Cortex of kidney (tissue), 1 donor: ENCODE data around the gene TRIP10.

Source experiments
- DNase-seq: peaks from one replicate; lab custom pipeline; 2025; lab: John Stamatoyannopoulos, UW

The TRIP10 gene

DNA sequence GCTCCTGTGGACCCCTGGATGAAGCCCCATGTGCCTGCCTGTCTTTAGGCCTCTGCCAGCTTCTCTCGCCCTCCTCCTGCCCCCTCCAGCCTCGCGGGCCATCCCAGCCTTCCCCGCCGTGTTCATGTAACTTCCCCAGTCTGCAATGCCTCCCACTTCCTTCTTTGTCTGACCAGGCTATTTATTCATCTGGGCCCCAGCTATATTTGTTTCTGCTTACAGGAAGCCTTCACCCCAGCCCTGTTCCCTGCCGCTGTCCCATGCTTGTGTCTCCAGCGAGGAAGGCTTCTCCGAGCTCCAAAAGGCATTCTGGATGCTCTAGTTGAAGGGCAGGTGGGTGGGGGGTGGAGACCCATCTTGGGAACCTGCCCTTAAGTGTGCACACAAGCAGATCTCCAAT is 11.1 kb upstream of the TRIP10 start:
- no peak for DNase-seq

DNA sequence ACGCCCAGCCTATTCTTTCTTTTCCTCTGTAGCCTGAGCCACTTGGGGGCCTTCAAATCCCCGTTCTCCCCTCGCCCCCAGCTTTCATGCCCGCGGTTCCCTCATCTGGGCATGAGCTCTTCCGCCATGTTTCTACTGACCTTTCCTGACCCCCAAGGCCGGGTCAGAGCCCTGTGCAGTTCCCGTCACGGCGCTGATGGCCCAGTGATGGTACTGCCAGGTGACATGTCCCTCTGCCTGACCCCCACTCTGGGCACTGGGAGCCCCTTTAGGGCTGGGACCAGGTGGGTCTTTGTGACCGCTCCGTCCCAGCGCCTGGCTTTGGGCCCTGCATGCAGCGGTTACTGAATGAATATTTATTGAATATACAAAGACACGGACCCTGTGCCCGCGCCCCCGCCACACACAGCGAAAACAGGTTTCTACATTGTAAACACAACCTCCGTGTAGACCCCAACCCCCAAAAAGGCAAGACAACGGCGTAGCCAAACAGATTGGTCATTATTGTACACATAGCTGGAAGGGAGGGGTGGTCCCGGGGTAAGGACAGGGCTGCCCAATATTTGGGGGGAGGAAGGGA is 9.8 kb upstream of the TRIP10 start:
- DNase-seq = no peak

DNA sequence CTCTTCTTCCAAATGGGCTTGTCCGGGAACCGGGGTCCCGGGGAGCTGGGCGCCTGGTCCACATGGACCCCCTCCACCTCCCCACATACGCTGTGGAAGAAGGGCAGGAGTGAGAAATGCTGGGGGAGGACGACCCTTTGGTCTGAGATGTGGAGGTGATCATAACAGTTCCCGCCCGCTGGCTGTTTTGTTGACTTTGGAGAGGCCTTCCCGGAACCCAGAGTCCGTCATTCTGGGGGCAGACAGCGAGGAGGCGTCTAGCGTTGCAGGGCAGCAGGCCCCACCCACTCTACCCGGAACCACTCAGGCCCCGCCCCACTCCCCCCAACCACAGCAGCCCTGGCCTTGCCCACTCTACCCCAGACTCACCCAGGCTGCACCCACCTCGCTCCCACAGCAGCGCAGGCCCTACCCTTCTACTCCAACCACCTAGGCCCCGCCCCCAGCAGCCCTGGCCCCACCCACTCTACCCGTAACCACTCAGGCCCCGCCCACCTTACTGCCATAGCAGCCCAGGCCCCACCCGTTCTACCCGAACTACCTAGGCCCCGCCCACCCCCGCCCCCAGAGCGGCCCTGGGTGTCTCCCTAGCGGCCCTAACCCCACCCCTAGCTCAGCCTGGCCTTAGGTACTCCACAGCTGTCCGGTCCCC is 9.2 kb upstream of the TRIP10 start:
- DNase-seq = no peak

DNA sequence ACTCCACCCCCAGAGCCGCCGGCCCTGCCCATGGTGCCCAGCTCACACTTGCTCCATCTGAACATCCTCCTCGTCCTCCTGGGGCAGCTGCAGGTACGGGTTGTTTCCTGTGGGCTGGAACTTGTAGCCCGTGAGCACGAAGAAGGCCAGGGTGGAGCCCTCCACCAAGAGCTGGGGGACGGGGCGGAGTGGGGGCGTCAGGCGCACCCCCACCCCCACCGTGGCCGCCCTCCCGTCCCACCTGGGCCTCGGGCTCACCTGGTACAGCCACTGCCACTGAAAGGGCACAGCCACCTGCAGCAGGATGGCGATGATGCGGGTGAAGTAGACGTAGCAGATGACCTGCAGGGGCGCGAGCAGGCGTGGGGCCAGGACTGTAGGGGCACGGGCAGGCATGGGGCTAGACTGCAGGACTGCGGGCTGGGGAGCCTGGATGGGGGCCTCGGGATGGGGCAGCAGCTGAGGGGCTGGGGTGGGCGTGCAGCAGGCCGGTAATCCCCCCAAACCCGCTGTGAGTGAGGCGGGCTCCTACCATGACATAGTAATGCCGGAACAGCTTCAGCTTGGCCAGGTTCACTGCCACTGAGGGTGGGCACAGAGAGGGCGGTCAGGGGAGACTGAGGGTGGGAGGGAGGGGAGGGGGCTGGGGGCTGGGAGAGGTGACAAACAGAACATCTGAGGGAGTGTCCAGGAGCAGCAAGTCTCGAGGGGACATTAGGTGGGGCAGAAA is 8.4 kb upstream of the TRIP10 start:
- no peak for DNase-seq

DNA sequence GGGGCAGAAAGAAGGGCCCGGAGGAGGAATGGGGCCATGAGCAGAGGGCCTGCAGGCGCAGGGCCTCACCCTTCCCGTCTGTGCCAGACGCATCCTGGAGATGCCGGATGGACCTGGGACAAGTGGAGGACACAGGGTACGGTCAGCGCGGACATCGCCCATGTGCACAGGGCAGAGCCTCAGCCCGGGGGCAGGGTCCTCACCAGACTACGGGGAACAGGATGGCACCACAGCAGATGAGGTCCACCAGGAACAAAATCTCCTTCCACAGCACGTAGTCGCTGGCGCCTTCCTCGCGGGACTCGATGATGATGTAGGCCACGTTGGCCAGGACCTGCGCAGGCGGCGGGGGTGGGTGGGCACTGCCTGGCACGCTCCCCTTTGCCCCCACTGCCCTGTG is 7.7 kb upstream of the TRIP10 start:
- no peak for DNase-seq

DNA sequence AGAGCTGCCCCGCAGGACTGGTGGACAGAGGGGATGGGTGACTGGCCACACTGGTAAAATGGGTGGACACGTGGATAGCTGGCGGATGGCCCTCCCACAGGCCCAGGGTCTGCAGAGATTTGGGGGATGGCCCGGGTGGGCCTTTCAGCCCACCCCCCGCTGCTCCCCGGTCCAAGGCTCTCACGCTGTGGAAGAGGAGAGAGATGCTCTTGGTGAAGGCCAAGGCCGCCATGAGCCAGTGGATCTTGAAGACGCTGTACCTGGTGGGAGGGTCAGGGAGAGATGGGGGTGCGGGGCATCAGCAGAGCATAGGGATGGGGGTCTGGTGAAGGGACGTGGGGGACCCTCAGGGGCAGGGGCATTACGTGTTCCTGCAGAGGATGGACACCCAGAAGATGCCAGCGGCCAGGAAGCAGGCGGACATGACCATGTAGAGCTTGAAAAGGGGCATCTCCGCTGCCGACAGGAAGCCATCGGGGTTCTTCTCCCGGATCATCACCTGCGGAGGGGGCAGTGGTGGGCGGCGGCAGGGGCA is 6.6 kb upstream of the TRIP10 start:
- no peak for DNase-seq

DNA sequence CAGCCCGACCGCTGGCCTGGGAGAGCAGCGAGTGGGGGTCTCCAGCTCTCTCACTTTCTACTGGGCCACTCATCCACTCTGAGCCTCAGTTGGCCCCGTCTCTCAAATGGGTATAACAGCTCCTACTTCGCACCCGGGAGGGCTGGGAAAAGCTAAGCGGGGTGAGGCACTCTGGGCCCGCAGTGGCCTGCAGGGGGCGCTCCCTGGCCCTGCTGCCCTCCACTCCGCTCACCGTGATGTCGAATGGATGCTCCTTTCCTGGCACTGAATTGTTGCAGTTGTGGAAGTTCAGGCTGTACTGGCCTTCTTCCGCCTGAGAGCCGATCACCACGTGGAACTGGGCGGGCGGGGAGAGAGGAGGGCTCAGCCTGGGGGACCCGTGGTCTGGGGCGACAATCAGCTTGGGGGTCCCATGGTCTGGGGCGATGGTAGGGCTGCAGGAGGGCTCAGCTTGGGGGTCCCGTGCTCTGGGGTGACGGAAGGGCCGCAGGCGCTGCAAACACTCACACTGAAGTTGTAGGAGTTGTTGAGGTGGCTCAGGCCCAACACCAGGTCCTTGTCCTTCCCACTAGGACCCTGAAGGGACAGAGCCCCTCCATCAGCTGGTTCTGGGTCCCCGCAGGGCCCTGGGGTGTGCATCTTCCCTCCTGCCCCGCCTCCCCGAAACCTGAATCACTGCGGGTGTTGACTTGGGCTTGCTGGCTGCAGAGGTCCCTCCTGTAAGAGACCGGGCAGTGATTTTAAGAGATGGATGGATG is 6.0 kb upstream of the TRIP10 start:
- no peak for DNase-seq

- no peak for DNase-seq
Observed at GRCh38 chr19:6734096-6734696, 5.3 kb upstream of the TRIP10 start.

DNA sequence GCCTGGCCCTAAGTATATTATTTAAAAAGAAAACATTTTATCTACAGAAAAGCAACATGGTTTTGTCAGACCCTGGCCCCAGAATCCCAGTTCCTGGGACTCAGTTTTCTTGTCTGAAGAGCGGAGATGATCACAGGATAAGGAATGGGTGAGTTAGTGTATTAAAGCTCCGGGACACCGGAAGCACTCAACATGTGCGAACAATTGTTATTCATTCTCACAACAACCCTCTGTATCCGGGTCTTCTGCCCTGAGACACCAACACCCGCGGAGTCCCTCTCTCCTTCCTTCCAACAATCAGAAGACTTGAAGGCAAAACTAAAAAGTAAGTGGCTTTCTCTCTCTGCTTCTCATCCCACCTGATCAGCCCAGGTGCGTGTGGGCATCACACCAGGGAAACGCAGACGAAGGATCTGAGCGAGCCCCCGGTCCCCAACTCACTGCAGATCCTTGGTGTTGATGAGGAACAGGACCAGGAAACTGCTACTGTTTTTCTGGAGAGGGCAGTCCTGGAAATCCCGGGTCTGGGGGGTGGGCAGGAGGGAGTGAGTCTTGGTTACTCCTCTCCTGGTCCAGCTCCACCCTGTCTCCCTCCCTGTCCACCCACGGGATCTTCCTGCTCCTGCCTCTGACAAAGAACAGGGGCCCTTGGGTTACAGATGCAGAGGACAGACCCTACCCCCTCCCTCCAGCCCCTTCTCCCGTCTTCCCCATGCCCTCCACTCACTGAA is 4.1 kb upstream of the TRIP10 start:
- no peak for DNase-seq

DNA sequence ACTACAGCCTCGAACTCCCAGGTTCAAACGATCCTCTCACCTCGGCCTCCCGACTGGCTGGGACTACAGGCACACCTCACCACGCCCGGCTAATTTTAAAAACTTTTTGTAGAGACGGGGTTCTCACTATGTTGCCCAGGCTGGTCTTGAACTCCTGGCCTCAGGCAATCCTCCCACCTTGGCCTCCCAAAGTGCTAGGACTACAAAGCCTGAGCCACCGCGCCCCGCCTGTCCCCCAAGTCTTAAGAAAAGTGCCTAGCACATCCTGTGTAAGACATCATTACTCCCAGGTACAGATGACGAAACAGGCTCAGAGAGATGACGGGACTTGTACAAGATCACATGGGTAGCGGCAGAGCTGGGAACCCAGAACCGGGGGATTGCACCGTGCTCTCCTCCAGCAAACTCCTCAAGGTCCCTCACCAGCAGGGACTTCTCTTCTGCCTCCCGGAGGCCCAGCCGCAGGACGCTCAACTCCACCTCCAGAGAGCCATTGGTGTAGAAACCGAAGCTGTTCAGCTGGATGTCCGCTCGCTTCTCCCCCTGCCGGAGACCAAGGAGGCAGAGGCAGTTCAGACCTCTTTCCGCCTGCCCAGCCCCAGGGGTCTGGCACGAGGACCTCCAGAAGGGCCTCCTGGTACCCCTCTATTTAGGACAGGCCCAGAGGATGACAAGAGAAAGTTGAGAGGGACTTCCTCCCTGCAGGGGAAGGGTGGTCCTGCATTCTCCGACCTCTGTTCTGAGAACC is 3.1 kb upstream of the TRIP10 start:
- DNase-seq = no peak

DNA sequence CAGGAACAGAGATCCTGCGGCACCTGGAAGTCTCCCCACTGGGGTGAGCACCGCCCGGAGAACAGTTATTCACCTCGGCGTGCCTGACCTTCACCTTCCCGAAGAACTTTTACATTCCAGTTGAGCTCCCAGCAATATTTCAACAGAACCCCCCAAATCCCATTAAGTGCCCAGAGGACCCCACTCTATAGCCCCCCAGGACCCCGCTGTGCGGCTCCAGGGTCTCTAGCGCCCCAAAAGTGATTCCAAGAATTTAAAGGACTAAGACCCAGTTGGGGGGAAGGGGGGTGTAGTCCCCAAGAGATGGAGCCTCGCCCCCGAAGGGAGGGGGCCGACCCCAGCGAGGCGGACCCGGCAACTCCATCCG is 2.6 kb upstream of the TRIP10 start:
- DNase-seq = no peak

DNA sequence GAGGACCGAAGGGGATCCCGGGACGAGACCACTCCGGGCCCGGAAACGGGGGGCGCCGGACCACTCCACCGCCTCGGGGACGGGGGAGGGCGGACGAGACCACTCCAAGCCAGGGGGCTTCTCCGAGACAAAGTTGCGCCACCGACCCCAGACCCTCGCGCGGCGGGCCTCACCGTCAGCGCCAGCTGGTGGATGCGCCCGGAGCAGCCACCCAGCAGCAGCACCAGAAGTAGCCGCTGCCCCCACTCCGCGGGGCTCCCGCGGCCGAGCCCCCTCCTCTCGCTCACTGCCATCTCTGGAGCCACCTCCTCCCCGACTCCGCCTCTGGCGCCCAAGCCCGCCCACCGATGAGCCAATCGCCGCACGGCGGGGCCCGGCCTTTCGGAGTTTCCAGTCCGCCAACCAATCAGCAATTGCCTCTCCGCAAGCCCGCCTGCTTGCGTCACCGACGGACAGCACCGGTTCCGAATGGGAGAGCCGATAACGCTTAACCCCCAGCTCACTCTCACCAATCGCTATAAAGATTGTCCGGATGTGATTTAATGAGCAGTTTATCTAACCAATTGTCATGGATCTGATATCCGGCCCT is 2.1 kb upstream of the TRIP10 start, which contains the start of gene GPR108:
Gene GPR108 (minus strand): TSS at position 297 of the 589 bp plus-strand sequence. CDS start 4 bp downstream, at position 293.
- peak; percentile 96 for DNase-seq

DNA sequence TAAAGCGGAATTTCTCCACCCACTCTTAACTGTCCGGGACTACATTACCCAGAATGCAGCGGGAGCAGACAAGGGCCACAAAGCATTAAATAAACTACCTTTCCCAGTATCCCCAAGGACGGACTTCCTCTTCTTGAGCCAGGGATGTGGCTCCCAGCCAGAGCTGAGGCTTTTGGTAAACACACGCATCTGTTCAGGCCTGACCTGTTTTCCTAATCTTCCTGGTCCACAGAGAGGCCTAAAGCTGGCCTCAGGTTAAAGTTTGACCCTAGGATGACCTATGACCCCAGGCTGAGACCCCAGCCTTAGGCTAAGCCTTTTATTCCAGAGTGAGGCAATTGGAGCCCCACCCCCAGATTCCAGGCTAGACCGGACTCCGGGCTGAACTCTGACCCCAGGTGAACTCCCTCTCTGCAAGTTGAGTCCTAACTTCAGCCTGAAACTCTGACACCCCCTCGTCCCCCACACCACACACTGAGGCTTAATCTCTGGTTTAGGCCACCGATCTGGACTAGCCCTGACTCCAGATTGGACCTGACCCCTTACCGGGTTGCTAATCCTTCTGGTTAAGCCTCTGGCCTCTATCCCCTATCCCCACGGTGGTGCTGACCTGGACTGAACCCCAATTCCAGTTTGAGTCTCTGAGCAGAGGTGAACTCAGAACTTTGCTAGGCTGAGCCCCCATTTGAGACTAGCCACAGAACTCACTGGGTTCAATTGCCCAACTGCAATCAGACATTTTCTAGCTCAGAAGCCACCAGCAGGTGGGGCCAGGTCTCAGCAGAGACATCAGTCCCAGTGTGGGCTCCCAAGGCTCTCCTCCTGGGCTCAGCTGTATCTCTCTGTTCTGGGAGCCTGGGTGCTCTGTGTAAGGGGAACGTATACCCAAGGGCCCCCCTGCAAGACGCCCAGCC is 1.4 kb upstream of the TRIP10 start:
- DNase-seq = no peak

DNA sequence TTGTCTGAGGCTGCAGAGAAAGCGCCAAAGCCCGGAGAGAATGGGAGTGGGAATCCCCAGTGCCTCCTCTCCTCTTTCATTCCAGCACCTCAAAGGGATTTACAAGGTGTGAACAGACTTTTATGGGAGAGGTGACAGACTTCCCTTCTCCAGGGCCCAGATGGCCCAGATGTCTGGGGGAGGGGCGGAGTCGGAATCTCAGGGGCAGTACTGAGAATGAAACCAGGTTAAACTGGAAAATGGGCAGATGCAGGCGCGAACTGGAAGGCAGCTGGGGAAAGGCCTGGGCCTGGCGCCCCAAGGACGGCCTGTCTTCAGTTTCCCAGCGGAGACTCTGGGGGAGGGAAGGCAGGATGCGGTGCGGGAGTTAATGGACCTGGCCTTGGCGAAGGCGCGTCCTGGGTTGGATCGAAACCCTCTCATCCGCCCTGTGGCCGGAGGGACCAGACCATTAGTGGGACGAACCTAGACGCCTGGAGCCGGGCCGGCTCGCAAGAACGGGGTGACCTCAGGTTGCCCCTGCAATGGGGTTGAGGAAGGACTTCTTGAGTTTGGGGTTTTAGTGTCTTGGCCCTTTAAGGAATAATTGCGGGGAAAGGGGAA is 592 bp upstream of the TRIP10 start:
- DNase-seq = no peak

- no peak for DNase-seq
Observed at GRCh38 chr19:6739883-6740588, 556 bp downstream of the TRIP10 start.

DNA sequence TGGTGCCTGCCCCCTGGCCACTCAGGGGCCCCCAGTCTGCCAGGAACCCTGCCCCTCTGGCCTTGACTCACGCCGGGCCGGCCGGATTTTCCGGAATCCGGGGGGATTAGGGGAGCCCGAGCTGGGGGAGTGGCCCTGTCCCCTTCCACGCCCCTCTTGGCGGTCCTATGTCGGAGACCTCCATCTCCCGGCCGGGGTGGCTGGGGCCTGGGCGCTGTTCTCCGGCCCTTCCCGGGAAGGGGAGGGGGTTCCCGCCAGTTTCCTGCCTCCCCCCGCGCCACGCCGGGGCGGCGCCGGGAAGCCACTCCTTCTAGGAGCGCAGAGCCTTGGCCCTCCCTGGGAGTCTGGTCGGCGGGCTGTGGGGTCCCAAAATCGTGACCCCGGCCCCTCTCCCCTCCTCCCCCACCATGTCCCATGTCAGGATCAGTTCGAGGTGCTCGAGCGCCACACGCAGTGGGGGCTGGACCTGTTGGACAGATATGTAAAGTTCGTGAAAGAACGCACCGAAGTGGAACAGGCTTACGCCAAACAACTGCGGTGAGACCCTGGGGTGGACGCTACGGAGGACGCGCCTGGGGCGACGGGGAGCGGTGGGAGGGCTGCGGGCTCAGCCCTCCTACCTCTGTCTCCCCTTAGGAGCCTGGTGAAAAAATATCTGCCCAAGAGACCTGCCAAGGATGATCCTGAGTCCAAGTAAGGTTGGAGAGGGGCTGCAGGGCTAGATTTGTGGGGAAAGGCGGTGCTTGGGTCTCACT is 1.3 kb downstream of the TRIP10 start:
- no peak for DNase-seq

GRCh38 chr19:6743066-6743465 is 3.6 kb downstream of the TRIP10 start:
- DNase-seq = no peak
